ENCODE results near the gene NDUFV2.
"Not testable (repeated sequence)": the region's sequence is repeated elsewhere in the genome, so short reads cannot be mapped to it uniquely, and the experiment has no call there.

NDUFV2 gene

GRCh38 chr18:9102508-9103375 lies at the start of gene NDUFV2:
Gene NDUFV2, plus strand, starts transcription at chr18:9102699. Its CDS starts 45 bp downstream, at chr18:9102744.
- DNase-seq = peak; percentile 77

GRCh38 chr18:9053814-9054213 lies 48.7 kb upstream of the NDUFV2 start:
- no peak for DNase-seq

- no peak for DNase-seq
Observed at GRCh38 chr18:9055185-9055584, 47.3 kb upstream of the NDUFV2 start.

- no peak for DNase-seq
Observed at GRCh38 chr18:9055626-9056025, 46.9 kb upstream of the NDUFV2 start.

GRCh38 chr18:9057646-9058045 lies 44.9 kb upstream of the NDUFV2 start:
- no peak for DNase-seq

- DNase-seq = no peak
Observed at GRCh38 chr18:9058406-9058805, 44.1 kb upstream of the NDUFV2 start.

GRCh38 chr18:9062418-9062751 lies 40.1 kb upstream of the NDUFV2 start:
- DNase-seq = no peak

- no peak for DNase-seq
Observed at GRCh38 chr18:9065864-9066263, 36.6 kb upstream of the NDUFV2 start.

- DNase-seq = no peak
Observed at GRCh38 chr18:9066358-9066757, 36.1 kb upstream of the NDUFV2 start.

- DNase-seq = no peak
Observed at GRCh38 chr18:9066817-9067306, 35.6 kb upstream of the NDUFV2 start.

- no peak for DNase-seq
Observed at GRCh38 chr18:9067823-9068222, 34.7 kb upstream of the NDUFV2 start.

GRCh38 chr18:9068346-9068745 lies 34.2 kb upstream of the NDUFV2 start:
- DNase-seq = no peak

- DNase-seq = no peak
Observed at GRCh38 chr18:9069601-9070000, 32.9 kb upstream of the NDUFV2 start.

GRCh38 chr18:9070212-9070611 lies 32.3 kb upstream of the NDUFV2 start:
- DNase-seq = no peak

- DNase-seq = no peak
Observed at GRCh38 chr18:9079818-9080528, 22.5 kb upstream of the NDUFV2 start.

GRCh38 chr18:9081940-9082339 lies 20.6 kb upstream of the NDUFV2 start:
- DNase-seq = no peak

- no peak for DNase-seq
Observed at GRCh38 chr18:9082711-9083510, 19.6 kb upstream of the NDUFV2 start.

GRCh38 chr18:9086015-9086414 lies 16.5 kb upstream of the NDUFV2 start:
- no peak for DNase-seq

- DNase-seq = no peak
Observed at GRCh38 chr18:9086624-9087023, 15.9 kb upstream of the NDUFV2 start.

- no peak for DNase-seq
Observed at GRCh38 chr18:9087144-9087543, 15.4 kb upstream of the NDUFV2 start.

GRCh38 chr18:9088252-9088651 lies 14.2 kb upstream of the NDUFV2 start:
- DNase-seq = no peak

- not testable (repeated sequence) for DNase-seq
Observed at GRCh38 chr18:9088727-9089126, 13.8 kb upstream of the NDUFV2 start.

- DNase-seq = no peak
Observed at GRCh38 chr18:9090578-9090977, 11.9 kb upstream of the NDUFV2 start.

All from T1000 (cell line).